Psoas muscle (tissue), 8 donors: ENCODE measurements around the gene CEP290. TPM values are rescaled to one million over a fixed set of nuclear protein-coding genes. Genes with fewer than 3 reads are reported as not detected.

Experiments used
- ATAC-seq, 4 donors: fragments of 200-7000 bp; cut with Tn5 transposase; one replicate each; pipeline ENCODE4 v1.9.1; 2020; ENCODE audit warnings: moderate library complexity in 3 of 4, mild to moderate bottlenecking in 2 of 4
- DNase-seq, 2 donors: peaks; one replicate each; pipeline ENCODE4 v3.0.0-alpha.2; 2020
- H3K27ac ChIP-seq: fragments of 200-600 bp; one replicate; pipeline ENCODE4 v1.8.0; 2022
- H3K27me3 ChIP-seq, 3 donors: fragments of 200-600 bp in 1 of 3; one replicate each; pipeline versions ENCODE4 v1.6.1 to v1.8.0; 2013 to 2022; ENCODE audit warnings: low read length in 2 of 3, mild to moderate bottlenecking in 2 of 3, moderate library complexity in 1 of 3; ENCODE audit not compliant: insufficient read depth in 3 of 3
- H3K36me3 ChIP-seq, 2 donors: fragments of 200-600 bp in 1 of 2; one replicate each; pipeline versions ENCODE4 v1.6.1 to v1.8.0; 2013 to 2022; ENCODE audit warnings: low read depth in 1 of 2, mild to moderate bottlenecking in 1 of 2, moderate library complexity in 1 of 2; ENCODE audit not compliant: insufficient read depth in 1 of 2
- H3K4me1 ChIP-seq: fragments of 200-600 bp; one replicate; pipeline ENCODE4 v1.8.0; 2022
- H3K4me3 ChIP-seq: fragments of 200-600 bp; one replicate; pipeline ENCODE4 v1.8.0; 2022; ENCODE audit warnings: mild to moderate bottlenecking
- H3K9me3 ChIP-seq: fragments of 200-600 bp; one replicate; pipeline ENCODE4 v1.8.0; 2022
- CTCF ChIP-seq: fragments of 200-600 bp; IDR thresholded peaks from one replicate; pipeline ENCODE4 v1.8.0; 2022; ENCODE audit warnings: antibody characterized with exemption
- WGBS, 3 donors: extraction: QIAGEN DNeasy Blood & Tissue Kit; methylation state at CpG; one replicate each; pipeline versions ENCODE4 v1.1.6 to v1.1.7; 2013; 5-methylcytosine and 5-hydroxymethylcytosine counted together
- intact Hi-C, 2 donors: fragments of 100-400 bp; cut with DNase I; formaldehyde crosslinking; loops; one replicate each; pipeline versions ENCODE4 v1.11.0 to v1.14.2; 2022
- polyA plus RNA-seq, 3 donors: library from polyadenylated mRNA; stranded (reverse); fragments of 200-250 nt; gene quantifications; one replicate each; pipeline ENCODE4 v1.2.3, GENCODE V29; 2013
- total RNA-seq, 4 donors: library from RNA; stranded (reverse); fragmentation: NEBNext Ultra II Directional in 2 of 4; extraction: Animal tissue kit (Norgen Biotek cat#: 25700) in 2 of 4; gene quantifications; one replicate each; pipeline versions ENCODE4 v1.2.1 to v1.2.4, GENCODE V29; 2021 to 2023
- donor health status: healthy with polysubstance abuse.
- donor health status: DM: no; HTN: no; CAD: no; lungs with moderate emphysema.
- donor health status: Bipolar disorder and iron deficiency.
- donor health status: healthy.
- donor health status: DM: yes; HTN: yes; CAD: no.
- donor health status: DM: no; HTN: no; CAD: no.
- donor health status: DM: no; HTN: no; CAD: no.
- donor health status: DM: yes; HTN: yes; CAD: no.

CEP290 gene
- total and polyA plus RNA-seq, 7 donors = 1.8 to 7.8 (median 4.5) TPM

GRCh38 chr12:88083634-88084033 lies 58.3 kb downstream of the CEP290 start:
- no peak overlapping the region for H3K4me3 ChIP-seq
- intact Hi-C loops = loop anchor here in 1 of 2 donors (5.0 kb wide), 1 partner anchor 39 kb away; no protein-coding TSS in a partner anchor
- H3K27ac ChIP-seq = no peak overlapping the region
- H3K4me1 ChIP-seq = no peaks in the 10 kb centered on the region
- ATAC-seq (no peak), DNase-seq (no peak)
- no peaks in the 10 kb centered on the region for H3K9me3 ChIP-seq
- 92 to 97% (median 94%) methylated on average over 3 of the region's 3 CpGs for WGBS, 3 donors
- no peak for TF ChIP-seq CTCF
- H3K36me3 ChIP-seq = peaks cover 0 to 96% of the 10 kb centered on the region in 2 donors
- no peaks in the 10 kb centered on the region for H3K27me3 ChIP-seq

GRCh38 chr12:88081247-88081646 lies 60.6 kb downstream of the CEP290 start:
- H3K27ac ChIP-seq = no peak overlapping the region
- ATAC-seq (no peak), DNase-seq (no peak)
- peaks cover 0 to 98% of the 10 kb centered on the region in 2 donors for H3K36me3 ChIP-seq
- no peak overlapping the region for H3K4me3 ChIP-seq
- no peak for TF ChIP-seq CTCF
- H3K27me3 ChIP-seq = no peaks in the 10 kb centered on the region
- intact Hi-C loops = loop anchor here in 1 of 2 donors (5.0 kb wide), 1 partner anchor 41 kb away; no protein-coding TSS in a partner anchor
- H3K4me1 ChIP-seq = no peaks in the 10 kb centered on the region
- no peaks in the 10 kb centered on the region for H3K9me3 ChIP-seq

GRCh38 chr12:88067301-88067700 lies 74.6 kb downstream of the CEP290 start:
- TF ChIP-seq CTCF = no peak
- no peaks in the 10 kb centered on the region for H3K4me1 ChIP-seq
- H3K27me3 ChIP-seq = no peaks in the 10 kb centered on the region
- peaks cover 3 to 36% of the 10 kb centered on the region in 2 donors for H3K36me3 ChIP-seq
- 96% methylated on average over 9 of the region's 9 CpGs for WGBS, 3 donors
- H3K9me3 ChIP-seq = no peaks in the 10 kb centered on the region
- intact Hi-C loops = loop anchor here in 1 of 2 donors (1.0 kb wide), 1 partner anchor 14 kb away; no protein-coding TSS in a partner anchor
- no peak overlapping the region for H3K4me3 ChIP-seq
- DNase-seq (no peak), ATAC-seq (no peak)
- H3K27ac ChIP-seq = no peak overlapping the region

- intact Hi-C loops = no loop called here
- H3K4me1 ChIP-seq = no peaks in the 10 kb centered on the region
- DNase-seq (no peak), ATAC-seq (no peak)
- H3K27ac ChIP-seq = no peak overlapping the region
- TF ChIP-seq CTCF = no peak
- no peaks in the 10 kb centered on the region for H3K9me3 ChIP-seq
- H3K36me3 ChIP-seq = peaks cover 0 to 52% of the 10 kb centered on the region in 2 donors
- no peaks in the 10 kb centered on the region for H3K27me3 ChIP-seq
- 92 to 95% (median 95%) methylated on average over 2 of the region's 2 CpGs for WGBS, 3 donors
- H3K4me3 ChIP-seq = no peak overlapping the region
Observed at GRCh38 chr12:88063375-88063774, 78.5 kb downstream of the CEP290 start.

GRCh38 chr12:88062474-88062873 lies 79.4 kb downstream of the CEP290 start:
- DNase-seq (no peak), ATAC-seq (no peak)
- no peak for TF ChIP-seq CTCF
- Histone ChIP-seq H3K36me3 (peaks cover 0 to 61% of the 10 kb centered on the region in 2 donors), H3K9me3 (no peaks in the 10 kb centered on the region), H3K4me3 (no peak overlapping the region), H3K27ac (no peak overlapping the region), H3K27me3 (no peaks in the 10 kb centered on the region), H3K4me1 (no peaks in the 10 kb centered on the region)
- intact Hi-C loops = no loop called here
- WGBS, 3 donors = 88 to 96% (median 91%) methylated on average over 1 of the region's 1 CpG
